Kidney epithelial cell (primary cell): ENCODE measurements around the gene ARSB. TPM values are rescaled to one million over a fixed set of nuclear protein-coding genes. Genes with fewer than 3 reads are reported as not detected.

Experiments used
- DNase-seq: peaks from one replicate; pipeline ENCODE4 v3.0.0-alpha.2; 2010; ENCODE audit warnings: low read depth
- H3K27me3 ChIP-seq: 2 replicates; pipeline ENCODE4 v1.6.0; 2011; ENCODE audit warnings: low read length; ENCODE audit not compliant: control insufficient read depth, insufficient read depth
- H3K36me3 ChIP-seq: 2 replicates; pipeline ENCODE4 v1.5.1; 2011; ENCODE audit warnings: low read length; ENCODE audit not compliant: control insufficient read depth, insufficient read depth
- H3K4me3 ChIP-seq: 2 replicates; pipeline ENCODE4 v1.5.1; 2011; ENCODE audit warnings: low read depth, mild to moderate bottlenecking, control low read depth, low read length
- total RNA-seq: library from RNA; depleted of rRNA; stranded (reverse); fragments of >200 nt; gene quantifications from 2 replicates; pipeline ENCODE4 v1.2.3, GENCODE V29; 2015
- TF ChIP-seq, protein P1 (sequence below): IDR thresholded peaks from 2 replicates; pipeline ENCODE4 v1.5.1; 2011; ENCODE audit warnings: mild to moderate bottlenecking, moderate library complexity, low read length, control low read depth, inconsistent platforms; ENCODE audit not compliant: insufficient read depth, poor library complexity, severe bottlenecking

ARSB gene
- total RNA-seq, 1 donor from 2014 or later, result 17.5 TPM

DNA sequence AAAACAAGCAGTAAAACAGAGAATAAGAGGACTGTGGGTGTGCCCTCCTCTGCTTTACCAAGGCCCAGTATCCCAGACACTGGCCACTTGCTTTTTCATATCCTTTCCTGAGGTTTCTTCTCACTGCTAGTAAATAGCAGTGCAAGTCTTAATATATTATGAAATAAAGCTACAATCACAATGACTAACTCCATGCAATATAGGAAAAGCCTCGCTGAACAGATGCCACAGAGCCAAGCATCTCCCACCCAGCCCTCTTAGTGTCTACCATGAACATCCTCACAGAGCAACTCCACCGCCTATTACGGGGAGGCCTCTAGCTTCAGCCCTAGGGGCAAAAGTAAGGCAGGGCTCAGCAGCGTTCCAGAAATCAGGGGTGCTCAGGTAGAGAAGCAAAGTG lies 205.8 kb downstream of the ARSB start:
- H3K4me3 ChIP-seq, result no peak overlapping the region
- H3K36me3 ChIP-seq, result no peaks in the 10 kb centered on the region
- TF ChIP-seq, protein P1, sequence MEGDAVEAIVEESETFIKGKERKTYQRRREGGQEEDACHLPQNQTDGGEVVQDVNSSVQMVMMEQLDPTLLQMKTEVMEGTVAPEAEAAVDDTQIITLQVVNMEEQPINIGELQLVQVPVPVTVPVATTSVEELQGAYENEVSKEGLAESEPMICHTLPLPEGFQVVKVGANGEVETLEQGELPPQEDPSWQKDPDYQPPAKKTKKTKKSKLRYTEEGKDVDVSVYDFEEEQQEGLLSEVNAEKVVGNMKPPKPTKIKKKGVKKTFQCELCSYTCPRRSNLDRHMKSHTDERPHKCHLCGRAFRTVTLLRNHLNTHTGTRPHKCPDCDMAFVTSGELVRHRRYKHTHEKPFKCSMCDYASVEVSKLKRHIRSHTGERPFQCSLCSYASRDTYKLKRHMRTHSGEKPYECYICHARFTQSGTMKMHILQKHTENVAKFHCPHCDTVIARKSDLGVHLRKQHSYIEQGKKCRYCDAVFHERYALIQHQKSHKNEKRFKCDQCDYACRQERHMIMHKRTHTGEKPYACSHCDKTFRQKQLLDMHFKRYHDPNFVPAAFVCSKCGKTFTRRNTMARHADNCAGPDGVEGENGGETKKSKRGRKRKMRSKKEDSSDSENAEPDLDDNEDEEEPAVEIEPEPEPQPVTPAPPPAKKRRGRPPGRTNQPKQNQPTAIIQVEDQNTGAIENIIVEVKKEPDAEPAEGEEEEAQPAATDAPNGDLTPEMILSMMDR, result no peak
- no peak for DNase-seq
- no peaks in the 10 kb centered on the region for H3K27me3 ChIP-seq

DNA sequence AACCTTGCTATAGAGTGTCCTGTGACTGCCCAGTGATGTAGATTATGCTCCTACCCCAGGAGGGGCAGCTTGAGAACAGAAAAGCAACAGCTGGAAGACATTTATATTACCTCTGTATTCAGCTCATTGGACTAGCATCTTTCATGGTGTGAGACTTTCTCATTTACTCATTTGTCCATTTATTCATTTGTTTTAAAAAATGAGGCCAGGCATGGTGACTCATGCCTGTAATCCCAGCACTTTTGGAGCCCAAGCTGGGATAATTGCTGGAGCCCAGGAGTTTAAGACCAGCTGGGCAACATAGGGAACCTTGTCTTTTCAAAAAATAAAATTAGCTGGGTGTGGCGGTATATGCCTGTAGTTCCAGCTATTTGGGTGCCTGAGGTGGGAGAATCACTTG lies 206.6 kb downstream of the ARSB start:
- no peaks in the 10 kb centered on the region for H3K27me3 ChIP-seq
- H3K36me3 ChIP-seq, result no peaks in the 10 kb centered on the region
- TF ChIP-seq, protein P1, result no peak
- H3K4me3 ChIP-seq, result no peak overlapping the region
- DNase-seq, result no peak

DNA sequence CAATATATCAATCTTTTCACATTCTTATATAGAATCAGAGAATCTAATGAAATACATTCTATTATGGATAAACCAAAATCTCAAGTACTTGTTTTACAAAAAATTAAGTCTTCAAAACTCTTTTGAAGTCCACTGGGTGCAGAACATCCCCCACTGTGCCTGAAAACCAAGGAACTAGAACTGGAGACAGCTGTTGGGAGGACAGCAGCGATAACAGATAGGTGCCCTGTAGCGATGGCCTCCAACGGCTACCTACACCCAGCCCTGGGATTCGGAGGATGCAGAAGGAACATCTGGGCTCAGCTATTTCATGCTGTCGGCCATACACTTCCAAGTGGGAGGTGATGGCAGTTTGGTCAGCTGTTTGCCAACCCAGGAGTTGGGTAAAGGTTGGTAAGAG lies 207.2 kb downstream of the ARSB start:
- DNase-seq, result no peak
- Histone ChIP-seq H3K27me3 (no peaks in the 10 kb centered on the region), H3K4me3 (no peak overlapping the region), H3K36me3 (no peaks in the 10 kb centered on the region)
- TF ChIP-seq, protein P1, result no peak

DNA sequence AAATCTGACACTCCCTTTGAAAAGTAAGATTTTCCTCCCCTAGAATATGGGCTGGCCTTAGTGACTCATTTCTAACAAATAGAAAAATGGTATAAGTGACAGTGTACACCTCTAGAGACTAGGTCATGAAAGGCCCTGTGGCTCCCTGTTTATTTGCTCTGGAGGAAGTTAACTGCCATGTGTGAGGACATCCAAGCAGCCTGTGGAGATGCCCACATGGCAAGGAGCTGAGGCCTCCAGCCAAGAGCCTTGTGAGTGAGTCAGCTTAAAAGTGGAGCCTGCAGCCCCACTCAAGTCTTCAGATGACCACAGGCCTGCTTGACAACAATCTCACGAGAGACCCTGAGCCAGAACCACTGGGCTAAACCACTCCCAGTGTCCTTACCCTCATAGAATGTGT lies 208.5 kb downstream of the ARSB start:
- TF ChIP-seq, protein P1, result no peak
- Histone ChIP-seq H3K36me3 (no peaks in the 10 kb centered on the region), H3K27me3 (no peaks in the 10 kb centered on the region), H3K4me3 (no peak overlapping the region)
- DNase-seq, result no peak

DNA sequence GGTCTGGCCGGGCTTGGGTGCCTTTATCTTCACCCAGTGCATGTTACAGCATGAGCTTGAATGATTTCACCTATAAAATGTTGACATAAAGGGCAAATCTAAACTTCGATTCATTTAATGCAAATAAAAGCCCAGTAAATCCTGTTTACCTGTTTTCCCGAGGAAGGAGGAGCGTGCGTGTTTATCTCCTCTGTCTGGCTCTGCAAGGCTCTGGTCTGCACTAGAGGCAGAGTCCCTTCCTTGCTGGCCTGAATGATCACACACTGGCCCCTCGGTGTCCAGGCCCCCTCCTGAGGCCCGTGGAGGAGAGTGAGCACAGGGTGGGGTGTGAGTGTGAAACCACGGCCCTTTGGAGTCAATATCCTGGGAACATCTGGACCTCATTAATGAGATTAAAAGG lies 211.5 kb downstream of the ARSB start:
- no peak for DNase-seq
- Histone ChIP-seq H3K4me3 (no peak overlapping the region), H3K27me3 (no peaks in the 10 kb centered on the region), H3K36me3 (no peaks in the 10 kb centered on the region)
- TF ChIP-seq, protein P1, result no peak

DNA sequence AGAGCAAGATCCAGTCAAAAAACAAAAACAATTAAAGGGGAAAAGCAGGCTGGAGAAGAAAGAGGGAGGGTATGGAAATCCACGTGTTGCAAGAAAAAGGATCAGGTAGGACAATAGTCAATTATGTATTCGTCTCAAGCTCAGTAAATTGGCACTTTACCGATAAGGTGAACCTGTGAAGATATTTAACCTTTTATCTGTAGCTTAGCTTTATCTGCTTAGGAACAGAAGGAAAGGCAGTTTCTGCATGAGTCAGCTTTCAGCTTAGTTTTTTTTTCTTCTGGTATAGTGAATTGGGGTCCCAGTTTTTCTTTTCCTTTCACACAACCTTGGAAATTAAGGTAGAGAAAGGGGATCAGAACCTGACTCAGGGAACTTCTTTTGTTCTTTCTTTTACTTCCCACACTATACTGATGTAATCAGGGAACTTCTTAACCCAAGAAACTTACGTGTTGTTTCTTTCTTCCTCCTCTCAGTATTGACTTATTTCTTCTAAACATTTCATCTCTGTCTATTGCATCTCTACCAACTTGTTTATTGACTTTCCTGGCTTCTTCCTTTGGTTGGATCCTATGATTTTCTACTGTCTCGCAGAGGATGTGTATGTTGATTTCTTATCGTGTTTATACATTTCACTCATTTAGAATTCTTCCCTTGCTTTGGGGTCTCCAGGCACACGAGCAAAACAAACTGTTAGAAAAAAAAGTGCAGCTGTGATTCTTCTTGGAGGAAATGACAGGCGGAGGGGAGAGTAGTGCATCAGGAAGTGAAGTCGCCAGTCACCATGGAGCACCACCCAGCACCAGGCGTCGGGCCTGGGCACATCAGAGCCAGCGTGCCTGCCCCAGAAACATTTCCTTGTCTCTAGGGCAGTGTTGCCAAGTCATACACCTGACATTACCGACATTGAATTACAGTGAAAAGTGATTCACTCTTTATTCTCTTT lies 213.6 kb downstream of the ARSB start:
- Histone ChIP-seq H3K4me3 (no peak overlapping the region), H3K27me3 (no peaks in the 10 kb centered on the region), H3K36me3 (no peaks in the 10 kb centered on the region)
- TF ChIP-seq, protein P1, result no peak
- DNase-seq, result no peak
